MCF 10A (cell line): ENCODE data around the gene SFXN3. TPM values are rescaled to one million over a fixed set of nuclear protein-coding genes. Genes with fewer than 3 reads are reported as not detected.

Source experiments
- BruUV-seq: library from RNA; stranded (reverse); fragments of 400-500 nt; replicated peaks from 2 replicates; lab custom pipeline; 2021; lab: Mats Ljungman, UMichigan
- CTCF ChIA-PET: fragments of 300-600 bp; sonication (Branson Sonifier 250); formaldehyde crosslinking; extraction: SDS; loops from one replicate; lab custom pipeline; 2021; ENCODE audit warnings: antibody characterized with exemption, inconsistent platforms; lab: Yijun Ruan, JAX
- POLR2A ChIA-PET: fragments of 300-600, 350-650 bp; sonication (Branson Sonifier 250); formaldehyde crosslinking; extraction: SDS; loops from one replicate; lab custom pipeline; 2020; ENCODE audit warnings: antibody characterized with exemption, inconsistent platforms; lab: Yijun Ruan, JAX
- DNase-seq: peaks from one replicate; pipeline ENCODE4 v3.0.0-alpha.2; 2018; ENCODE audit not compliant: unreplicated experiment
- H3K27ac Mint-ChIP-seq: one replicate; pipeline ENCODE4 v1.8.0; 2022; ENCODE audit warnings: mild to moderate bottlenecking, low read depth, mixed read lengths; ENCODE audit not compliant: unreplicated experiment
- H3K27me3 Mint-ChIP-seq: one replicate; pipeline ENCODE4 v1.8.0; 2022; ENCODE audit warnings: mixed read lengths; ENCODE audit not compliant: insufficient read depth, unreplicated experiment
- H3K36me3 Mint-ChIP-seq: one replicate; pipeline ENCODE4 v1.8.0; 2022; ENCODE audit warnings: mild to moderate bottlenecking, moderate library complexity, mixed read lengths; ENCODE audit not compliant: insufficient read depth, unreplicated experiment
- H3K4me1 Mint-ChIP-seq: one replicate; pipeline ENCODE4 v1.8.0; 2022; ENCODE audit warnings: mixed read lengths; ENCODE audit not compliant: insufficient read depth, unreplicated experiment
- H3K4me3 Mint-ChIP-seq: one replicate; pipeline ENCODE4 v1.8.0; 2022; ENCODE audit warnings: mild to moderate bottlenecking, moderate library complexity, mixed read lengths; ENCODE audit not compliant: unreplicated experiment
- H3K9me3 Mint-ChIP-seq: one replicate; pipeline ENCODE4 v1.8.0; 2022; ENCODE audit warnings: mixed read lengths; ENCODE audit not compliant: unreplicated experiment
- CTCF ChIP-seq: fragments of 200-600 bp; IDR thresholded peaks from one replicate; pipeline ENCODE4 v1.8.0; 2022; ENCODE audit warnings: antibody characterized with exemption, mild to moderate bottlenecking; ENCODE audit not compliant: unreplicated experiment
- intact Hi-C: fragments of 100-400 bp; cut with micrococcal nuclease; formaldehyde crosslinking; loops from 2 replicates; pipeline ENCODE4 v1.14.1; 2022
- total RNA-seq: library from RNA; stranded (reverse); gene quantifications from 2 replicates; pipeline ENCODE4 v1.2.3, GENCODE V29; 2022

The SFXN3 gene
- total RNA-seq, 1 experiment from 2014 or later: 39.4 TPM

- Mint-ChIP-seq H3K27me3 (no peaks in the 10 kb centered on the region), H3K9me3 (no peaks in the 10 kb centered on the region), H3K4me3 (peak overlapping the region; percentile 47), H3K36me3 (no peaks in the 10 kb centered on the region), H3K27ac (no peak overlapping the region), H3K4me1 (peaks cover 8% of the 10 kb centered on the region)
- peak; percentile 85 for TF ChIP-seq CTCF
- no TSS peak for BruUV-seq
- intact Hi-C loops: loop anchor here (1.0 kb wide), 1 partner anchor 16 kb away; no protein-coding TSS in a partner anchor
- POLR2A ChIA-PET: interaction anchor here (0.8 to 5.9 kb wide), 7 partner anchors 8 to 91 kb away, joined by 3 to 71 read pairs (median 9); partner anchors contain the start of genes KAZALD1, PDZD7 and SFXN3
- CTCF ChIA-PET: interaction anchor here (0.5 to 13.2 kb wide), 22 partner anchors 9 to 1695 kb away, joined by 3 to 234 read pairs (median 4); partner anchors contain the start of genes PDZD7 and SFXN3
- DNase-seq: peak; percentile 64
Measured at GRCh38 chr10:101050208-101051069, 19.4 kb downstream of the SFXN3 start.

- no peak for TF ChIP-seq CTCF
Measured at GRCh38 chr10:101052285-101052684, 21.3 kb downstream of the SFXN3 start.

GRCh38 chr10:101053516-101053915 lies 22.5 kb downstream of the SFXN3 start:
- intact Hi-C loops: no loop called here
- DNase-seq: no peak
- no peak overlapping the region for H3K27ac Mint-ChIP-seq
- BruUV-seq: no TSS peak
- no peaks in the 10 kb centered on the region for H3K36me3 Mint-ChIP-seq
- no peaks in the 10 kb centered on the region for H3K27me3 Mint-ChIP-seq
- ChIA-PET POLR2A (interaction anchor here (5.9 kb wide), 1 partner anchor 11 kb away, joined by 71 read pairs; no protein-coding TSS in a partner anchor), CTCF (interaction anchor here (0.7 to 13.2 kb wide), 6 partner anchors 14 to 89 kb away, joined by 4 to 234 read pairs (median 21); no protein-coding TSS in a partner anchor)
- TF ChIP-seq CTCF: no peak
- H3K9me3 Mint-ChIP-seq: no peaks in the 10 kb centered on the region
- H3K4me1 Mint-ChIP-seq: peaks cover 8% of the 10 kb centered on the region
- no peak overlapping the region for H3K4me3 Mint-ChIP-seq

More at GRCh38 chr10:101052285-101052684, 21.3 kb downstream of the SFXN3 start:
- no peaks in the 10 kb centered on the region for H3K36me3 Mint-ChIP-seq
- DNase-seq: peak; percentile 84
- no TSS peak for BruUV-seq
- POLR2A ChIA-PET: interaction anchor here (0.6 to 5.9 kb wide), 15 partner anchors 8 to 1293 kb away, joined by 3 to 71 read pairs (median 4); partner anchors contain the start of genes KAZALD1, LZTS2, OGA and PDZD7
- H3K27ac Mint-ChIP-seq: peak overlapping the region; percentile 59
- H3K4me1 Mint-ChIP-seq: peaks cover 8% of the 10 kb centered on the region
- intact Hi-C loops: no loop called here
- CTCF ChIA-PET: interaction anchor here (0.8 to 13.2 kb wide), 11 partner anchors 7 to 90 kb away, joined by 4 to 234 read pairs (median 13); partner anchors contain the start of genes KAZALD1, PDZD7 and SFXN3
- H3K4me3 Mint-ChIP-seq: no peak overlapping the region
- H3K9me3 Mint-ChIP-seq: no peaks in the 10 kb centered on the region
- H3K27me3 Mint-ChIP-seq: no peaks in the 10 kb centered on the region

GRCh38 chr10:101054351-101054750 lies 23.3 kb downstream of the SFXN3 start:
- no peaks in the 10 kb centered on the region for H3K9me3 Mint-ChIP-seq
- no peak overlapping the region for H3K27ac Mint-ChIP-seq
- H3K4me3 Mint-ChIP-seq: no peak overlapping the region
- no TSS peak for BruUV-seq
- no peaks in the 10 kb centered on the region for H3K36me3 Mint-ChIP-seq
- POLR2A ChIA-PET: interaction anchor here (0.9 to 5.9 kb wide), 2 partner anchors 11 to 12 kb away, joined by 3 to 71 read pairs; no protein-coding TSS in a partner anchor
- H3K4me1 Mint-ChIP-seq: peaks cover 9% of the 10 kb centered on the region
- no peak for TF ChIP-seq CTCF
- intact Hi-C loops: no loop called here
- DNase-seq: no peak
- H3K27me3 Mint-ChIP-seq: no peaks in the 10 kb centered on the region
- CTCF ChIA-PET: interaction anchor here (1.7 to 13.2 kb wide), 3 partner anchors 13 to 88 kb away, joined by 10 to 234 read pairs (median 151); no protein-coding TSS in a partner anchor
